ENCODE measurements around the gene ALX4.

The ALX4 gene

GRCh38 chr11:44267006-44267749, 42.8 kb downstream of the ALX4 start:
- DNase-seq: no peak

DNA sequence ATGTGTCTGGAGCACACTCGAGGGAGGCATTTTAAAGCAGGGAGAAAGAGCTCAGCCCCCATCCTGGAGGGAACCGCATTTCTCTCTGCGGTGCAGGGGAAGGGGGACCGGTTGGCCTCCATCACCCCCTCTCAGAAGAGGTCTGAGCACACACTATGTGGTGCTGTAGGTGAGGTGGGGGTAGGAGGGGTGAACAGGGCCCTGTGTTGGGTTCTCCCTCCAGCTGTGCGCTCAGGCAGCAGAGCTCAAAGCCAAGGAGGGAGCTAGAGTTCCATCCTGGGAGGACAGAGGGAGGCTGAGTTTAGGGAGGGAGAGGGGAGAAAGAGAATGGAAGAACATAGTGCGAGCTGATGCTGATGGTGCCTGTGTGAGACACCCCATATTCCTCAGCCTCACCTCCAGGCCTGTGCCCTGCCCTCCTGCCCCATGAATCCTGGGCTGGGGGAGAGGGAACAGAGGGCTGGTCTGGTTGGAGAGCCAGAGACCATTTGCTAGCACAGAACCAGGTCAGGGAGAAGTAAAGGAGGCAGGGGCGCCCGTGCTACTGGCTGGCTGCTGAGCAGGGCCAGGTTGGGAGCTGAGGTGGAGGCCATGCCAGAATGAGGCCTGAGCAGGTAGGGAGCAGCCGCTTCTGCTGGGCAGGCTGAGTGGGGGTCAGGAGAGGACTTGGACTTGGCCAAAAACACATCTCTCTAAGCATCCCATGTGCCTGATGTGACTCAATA, 43.7 kb downstream of the ALX4 start:
- DNase-seq: no peak

- DNase-seq: no peak
Measured at GRCh38 chr11:44264761-44265160, 45.2 kb downstream of the ALX4 start.

DNA sequence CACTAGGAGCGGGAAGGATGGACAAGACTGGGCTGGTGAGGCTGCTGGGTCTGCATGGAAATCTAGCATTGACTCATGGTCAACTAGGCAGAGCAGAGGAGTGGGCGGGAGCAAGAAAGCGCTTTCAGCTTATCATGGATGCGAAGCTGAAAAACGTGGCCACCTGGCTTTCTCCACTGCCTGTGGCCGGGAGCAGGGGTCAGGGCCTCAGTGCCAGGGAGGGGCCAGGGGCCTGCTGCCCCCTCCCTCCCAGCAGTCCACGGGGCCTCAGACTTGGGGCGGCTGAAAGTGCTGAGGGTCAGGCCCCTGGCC, 45.5 kb downstream of the ALX4 start:
- DNase-seq: no peak

GRCh38 chr11:44263738-44264437, 46.1 kb downstream of the ALX4 start:
- no peak for DNase-seq

DNA sequence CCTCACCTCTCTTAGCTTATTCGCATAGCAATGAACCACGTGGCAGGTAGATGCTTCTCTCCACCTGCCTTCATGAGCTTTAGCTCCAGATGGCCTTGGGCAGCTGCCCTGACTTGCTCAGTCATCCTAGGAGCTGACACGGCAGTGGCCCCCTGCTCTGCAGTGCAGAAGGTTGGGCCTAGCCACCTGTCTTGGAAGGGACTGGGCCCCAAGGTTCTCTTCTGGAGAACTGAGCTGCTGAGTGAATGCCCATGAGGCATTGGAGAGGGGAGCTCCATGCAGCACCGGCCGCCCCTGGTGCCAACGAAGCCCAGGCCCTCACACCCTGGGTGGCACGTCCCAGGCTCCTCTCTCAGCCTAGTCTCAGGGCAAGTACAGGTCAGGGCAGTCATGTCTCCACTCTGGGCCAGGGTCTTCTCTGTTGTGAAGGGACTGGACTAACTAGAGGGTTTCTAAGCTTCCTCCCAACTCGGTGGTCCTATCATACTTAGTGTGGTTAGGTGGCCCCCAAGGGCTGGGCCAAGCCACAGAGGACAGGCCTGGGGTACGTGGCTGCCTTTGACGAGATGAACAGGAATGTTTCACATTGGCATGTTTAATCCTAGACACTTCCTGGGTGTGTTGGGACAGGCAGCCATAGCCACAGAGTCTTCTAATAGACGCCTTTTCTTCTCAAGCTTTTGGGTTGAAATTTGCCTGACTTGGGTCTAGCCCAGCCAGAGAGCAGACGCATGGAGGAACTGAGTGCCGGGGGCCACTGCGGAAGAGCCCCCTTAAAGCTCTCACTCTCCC, 47.9 kb downstream of the ALX4 start:
- DNase-seq: no peak

GRCh38 chr11:44260081-44260480, 49.9 kb downstream of the ALX4 start:
- DNase-seq: no peak

GRCh38 chr11:44258839-44259420, 51.0 kb downstream of the ALX4 start:
- DNase-seq: no peak

- DNase-seq: no peak
Measured at GRCh38 chr11:44258190-44258489, 51.8 kb downstream of the ALX4 start.

DNA sequence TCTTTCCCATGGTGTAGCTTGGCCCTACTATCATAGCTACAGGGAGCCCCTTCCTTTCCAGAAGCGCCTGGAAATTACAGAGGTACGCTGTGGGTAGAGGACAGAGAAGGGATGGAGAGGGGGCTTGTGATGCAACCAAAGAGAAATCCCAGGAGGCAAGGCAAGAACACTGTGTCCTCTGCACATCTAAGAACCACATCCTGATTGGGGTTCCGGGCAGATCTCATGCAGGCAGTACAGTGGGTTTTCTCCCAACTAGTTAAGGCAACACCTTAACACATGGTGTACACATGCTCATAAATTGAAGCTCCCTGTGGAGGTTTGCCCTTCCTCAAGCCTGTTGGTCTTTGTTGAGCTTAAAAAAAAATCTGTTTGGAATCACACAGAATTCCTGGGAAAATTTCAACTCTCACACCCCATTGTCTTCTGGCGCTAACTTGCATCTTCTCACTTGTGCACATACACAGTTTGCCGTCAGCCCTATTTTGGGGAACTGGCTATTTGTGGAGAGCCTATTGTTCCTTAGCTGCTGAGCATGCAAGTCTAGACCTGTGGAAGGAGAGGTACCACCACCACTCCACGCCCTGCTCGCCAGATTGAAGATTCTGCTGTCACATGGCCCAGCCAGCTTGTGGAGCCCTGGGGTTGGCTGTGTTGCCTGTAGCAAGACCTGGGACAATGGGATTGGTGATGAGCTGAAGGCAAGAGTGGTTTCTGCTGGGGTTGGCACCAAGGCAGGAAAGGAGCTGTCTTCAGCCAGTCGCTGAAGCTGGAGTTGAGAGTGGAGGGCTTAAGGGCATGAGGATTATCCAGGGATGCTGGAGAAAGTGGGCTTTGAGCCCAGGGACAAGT, 52.4 kb downstream of the ALX4 start:
- DNase-seq: no peak

DNA sequence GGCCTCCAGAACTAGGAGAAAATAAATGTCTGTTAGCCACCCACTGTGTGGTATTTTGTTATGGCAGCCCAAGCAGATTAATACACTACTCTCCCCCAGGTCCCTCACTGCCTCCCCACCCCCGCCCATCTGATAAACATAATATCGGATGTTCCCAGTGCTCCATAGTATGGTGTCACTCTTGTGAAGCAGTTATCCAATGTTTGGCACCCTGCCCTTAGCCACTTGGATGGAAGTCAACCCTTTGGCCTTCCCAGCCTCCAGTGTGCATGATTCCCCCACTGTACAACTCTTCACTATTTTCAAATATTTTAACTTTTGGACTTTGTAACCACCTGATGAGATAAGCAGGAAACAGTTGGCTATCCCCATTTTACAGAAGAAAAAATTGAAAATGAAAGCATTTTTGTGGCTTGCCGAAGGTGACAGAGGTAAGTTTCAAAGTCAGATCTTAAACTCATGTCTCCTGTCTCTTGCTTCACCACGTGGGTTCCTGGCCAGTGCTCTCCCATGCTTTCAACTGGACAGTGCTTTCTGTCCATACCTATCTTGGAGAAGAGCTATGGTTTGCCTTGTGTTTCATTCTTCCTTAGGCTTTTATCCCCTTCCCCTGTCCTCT, 53.2 kb downstream of the ALX4 start:
- no peak for DNase-seq

DNA sequence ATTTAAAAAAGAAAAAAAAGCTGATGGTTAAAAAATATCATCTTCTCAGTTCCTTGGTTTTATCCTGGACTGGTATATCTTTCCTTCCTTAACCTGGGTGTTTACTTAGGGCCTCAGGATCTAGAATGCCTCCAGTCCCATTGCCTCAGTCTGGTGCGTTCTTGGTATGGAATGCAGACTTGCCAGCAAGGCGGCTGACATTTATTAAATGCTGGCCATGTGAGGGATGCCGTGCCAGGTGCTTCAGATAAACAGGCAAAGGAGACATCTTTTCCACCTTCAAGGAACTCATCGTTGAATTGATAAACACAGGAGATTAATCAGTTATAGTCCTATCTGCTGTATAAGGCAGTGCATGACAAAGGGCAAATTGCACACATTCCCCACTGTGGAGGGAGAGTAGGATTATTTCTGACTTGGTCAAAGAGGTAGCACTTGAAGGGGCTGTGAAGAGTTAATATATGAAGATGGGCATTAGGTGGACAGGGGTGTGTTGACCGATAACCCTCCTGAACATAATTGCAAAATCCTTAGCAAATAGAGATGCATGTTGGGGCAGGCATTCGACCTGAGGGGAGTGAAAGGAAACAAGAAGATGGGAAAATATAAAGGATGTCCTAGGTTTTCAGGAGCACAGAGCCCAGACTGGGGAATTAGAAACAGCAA, 54.4 kb downstream of the ALX4 start:
- DNase-seq: no peak

DNA sequence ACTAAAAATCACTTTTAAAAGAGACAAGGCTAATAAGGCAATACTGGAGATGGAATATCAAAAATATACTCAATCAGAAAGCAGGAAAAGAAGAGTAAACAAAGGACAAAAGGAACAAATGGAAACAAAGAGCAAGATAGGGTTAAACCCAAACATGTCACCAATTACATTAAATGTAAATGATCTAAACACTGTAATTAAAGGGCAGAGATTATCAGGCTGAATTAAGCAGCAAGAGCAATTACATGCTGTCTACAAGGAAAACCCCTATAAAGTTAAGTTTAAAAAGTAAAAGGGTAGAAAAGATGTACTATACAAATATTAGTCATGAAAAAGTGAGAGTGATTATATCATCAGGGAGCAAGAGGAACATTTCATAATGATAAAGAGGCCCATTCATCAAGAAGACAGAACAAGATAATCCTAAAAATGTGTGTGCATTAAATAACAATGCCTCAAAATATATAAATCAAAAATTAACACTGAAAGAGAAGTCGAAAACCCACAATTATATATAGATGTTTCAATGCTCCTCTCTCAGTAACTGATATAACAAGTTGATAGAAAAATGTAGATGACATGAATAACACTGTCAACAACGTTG, 56.8 kb downstream of the ALX4 start:
- DNase-seq: no peak

DNA sequence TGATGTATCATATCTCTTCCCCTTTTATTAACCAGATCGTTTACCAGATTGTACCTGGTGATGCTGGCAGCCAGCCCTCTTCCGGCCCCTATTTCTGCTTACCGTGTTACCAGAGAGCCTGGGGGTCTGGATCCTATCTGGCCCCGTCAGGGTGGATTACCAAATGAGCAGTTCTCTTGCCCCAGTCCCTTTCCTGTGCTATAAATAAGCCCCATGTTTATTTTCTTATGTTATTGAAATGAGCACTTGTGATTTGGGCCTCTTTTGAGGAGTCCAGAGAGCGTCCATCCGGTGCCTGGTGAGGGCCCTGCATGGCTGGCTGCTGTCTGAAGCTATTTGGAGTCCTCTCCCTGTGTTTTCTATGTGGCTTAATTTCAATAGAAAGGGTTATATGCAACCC, 59.5 kb downstream of the ALX4 start:
- DNase-seq: no peak

DNA sequence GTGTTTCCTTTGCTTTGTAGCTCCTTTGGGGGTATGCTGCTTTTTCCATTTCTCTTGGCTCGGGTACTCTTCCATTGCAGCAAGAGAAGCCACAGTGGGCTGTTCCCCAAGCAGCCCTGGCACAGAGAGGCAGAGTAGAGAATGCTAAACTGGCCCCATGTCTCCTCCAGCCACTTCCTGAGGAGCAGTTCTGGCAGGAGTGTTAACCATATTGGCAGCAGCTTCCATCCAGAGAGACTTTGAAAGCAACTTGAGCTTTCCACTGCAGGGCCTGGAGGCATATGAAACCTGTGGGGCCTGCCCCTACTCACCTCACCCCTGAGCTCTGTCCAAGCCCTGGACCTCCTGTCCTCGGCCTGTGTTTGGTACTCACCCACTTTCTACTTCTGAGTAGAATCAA, 61.8 kb downstream of the ALX4 start:
- DNase-seq: no peak

- no peak for DNase-seq
Measured at GRCh38 chr11:44247508-44247907, 62.4 kb downstream of the ALX4 start.

DNA sequence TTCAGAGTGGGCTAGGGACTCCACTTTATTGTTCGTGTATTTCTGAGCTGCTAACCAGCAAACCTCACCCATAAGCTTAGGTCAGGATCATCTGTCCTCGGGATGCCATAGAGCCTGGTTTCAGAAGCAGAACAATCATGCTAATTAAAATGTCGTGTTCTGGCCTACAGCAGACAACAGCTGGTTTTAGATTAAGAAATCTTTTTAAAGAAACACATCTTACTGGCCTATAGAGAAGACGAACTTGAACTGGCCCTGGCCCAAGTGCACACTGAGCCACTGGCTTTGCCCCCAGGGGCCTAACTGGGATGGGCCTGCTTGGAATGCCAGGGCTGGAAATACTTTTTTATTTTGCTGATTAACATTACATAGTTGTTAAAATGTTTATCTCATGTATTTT, 63.2 kb downstream of the ALX4 start:
- DNase-seq: no peak

GRCh38 chr11:44244639-44245310, 65.2 kb downstream of the ALX4 start:
- DNase-seq: no peak

DNA sequence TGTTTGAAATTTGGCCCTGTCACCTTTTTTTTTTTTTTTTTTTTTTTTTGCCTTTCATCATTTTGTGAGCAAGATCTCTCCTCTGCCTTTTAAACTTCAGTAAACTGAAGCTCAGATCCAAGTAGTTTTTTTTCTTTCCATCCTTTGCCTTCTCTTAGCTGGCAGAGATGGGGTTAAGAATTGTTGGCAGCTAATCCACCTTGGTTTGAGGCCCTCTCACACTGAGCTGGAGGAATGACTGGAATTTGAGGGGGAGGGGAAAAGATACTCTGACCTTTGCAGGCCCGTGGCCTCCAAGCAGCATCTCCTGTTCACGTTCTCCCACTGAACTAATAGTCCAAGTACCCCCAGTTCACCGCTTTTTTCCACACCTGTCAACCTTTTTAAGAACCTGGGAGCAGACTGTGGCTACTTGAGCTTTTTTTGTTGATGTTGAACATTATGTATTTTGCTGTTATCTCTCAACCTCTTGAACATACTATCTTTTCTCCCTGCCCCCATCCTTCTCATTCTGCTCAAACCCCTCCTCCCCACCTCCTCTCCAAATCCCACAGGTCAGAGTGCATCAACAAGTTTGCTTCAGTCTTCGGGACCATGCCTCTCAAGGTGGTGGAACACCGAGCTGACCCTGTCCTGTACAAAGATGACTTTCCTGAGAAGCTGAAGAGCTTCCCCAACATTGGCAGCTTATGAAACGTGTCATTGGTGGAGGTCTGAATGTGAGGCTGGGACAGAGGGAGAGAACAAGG, 66.2 kb downstream of the ALX4 start:
- no peak for DNase-seq
